Measurements from ENCODE around the gene ARHGEF39.

- TF ChIP-seq CTCF (IDR thresholded peaks at IDR 0.05) (no peak), POLR2A (IDR thresholded peaks at IDR 0.05) (peak in 2 of 4 donors; percentile 71 to 89)
Observed at GRCh38 chr9:35689542-35690293, 24.7 kb upstream of the ARHGEF39 start, which contains the start of gene TPM2.

Measured in esophagus squamous epithelium (tissue), 4 donors.